SK-N-MC (cell line): ENCODE data around the gene TSPAN2.
A peak's percentile ranks its signal among the peaks of the same experiment; 100 is the strongest.

ENCODE experiments used
- DNase-seq: peaks from one replicate; pipeline ENCODE4 v3.0.0-alpha.2; 2011; ENCODE audit warnings: low read depth, low spot score
- H3K27ac ChIP-seq: fragments of 200-600 bp; sonication (generic); 2 replicates; pipeline ENCODE4 v1.5.1; 2016; ENCODE audit warnings: mixed run types
- H3K36me3 ChIP-seq: fragments of 200-600 bp; sonication (generic); 2 replicates; pipeline ENCODE4 v1.6.1; 2017; ENCODE audit warnings: antibody characterized with exemption, low read length, mixed read lengths; ENCODE audit not compliant: insufficient read depth
- H3K4me3 ChIP-seq: fragments of 200-600 bp; sonication (generic); 2 replicates; pipeline ENCODE4 v1.5.1; 2016
- H3K9ac ChIP-seq: fragments of 200-600 bp; sonication (generic); 2 replicates; pipeline ENCODE4 v1.8.0; 2017; ENCODE audit warnings: mixed run types, mixed read lengths; ENCODE audit not compliant: insufficient read length
- H3K9me3 ChIP-seq: fragments of 200-600 bp; sonication (generic); 2 replicates; pipeline ENCODE4 v1.6.1; 2017; ENCODE audit warnings: low read depth, mild to moderate bottlenecking, antibody characterized with exemption, low read length, moderate library complexity, mixed read lengths
- EZH2 ChIP-seq: fragments of 200-600 bp; sonication (generic); IDR thresholded peaks from one replicate; pipeline ENCODE4 v1.6.1; 2017; ENCODE audit warnings: antibody characterized with exemption
- FOXP2 ChIP-seq: optimal IDR thresholded peaks from 2 replicates; pipeline ENCODE3; 2011; ENCODE audit warnings: mild to moderate bottlenecking, moderate library complexity; ENCODE audit not compliant: insufficient read depth; ENCODE audit errors: extremely low read length, control extremely low read depth
- POLR2AphosphoS5 ChIP-seq: IDR thresholded peaks from 2 replicates; pipeline ENCODE4 v1.6.1; 2012; ENCODE audit warnings: mild to moderate bottlenecking, low read depth, low read length, borderline replicate concordance

Gene TSPAN2

GRCh38 chr1:115089420-115090185, at the start of gene TSPAN2:
Gene TSPAN2, minus strand, starts transcription at chr1:115089503. Its CDS starts 71 bp downstream, at chr1:115089432.
- Histone ChIP-seq H3K9ac (peak within 1 kb of the TSS; percentile 72), H3K27ac (no peak within 1 kb of the TSS), H3K4me3 (peak within 1 kb of the TSS; percentile 82), H3K9me3 (no peaks in the 10 kb centered on the region), H3K36me3 (no peaks in the 10 kb centered on the region)
- no peak for DNase-seq
- no peak for TF ChIP-seq FOXP2
- TF ChIP-seq EZH2: no peak
- TF ChIP-seq POLR2AphosphoS5: no peak

DNA sequence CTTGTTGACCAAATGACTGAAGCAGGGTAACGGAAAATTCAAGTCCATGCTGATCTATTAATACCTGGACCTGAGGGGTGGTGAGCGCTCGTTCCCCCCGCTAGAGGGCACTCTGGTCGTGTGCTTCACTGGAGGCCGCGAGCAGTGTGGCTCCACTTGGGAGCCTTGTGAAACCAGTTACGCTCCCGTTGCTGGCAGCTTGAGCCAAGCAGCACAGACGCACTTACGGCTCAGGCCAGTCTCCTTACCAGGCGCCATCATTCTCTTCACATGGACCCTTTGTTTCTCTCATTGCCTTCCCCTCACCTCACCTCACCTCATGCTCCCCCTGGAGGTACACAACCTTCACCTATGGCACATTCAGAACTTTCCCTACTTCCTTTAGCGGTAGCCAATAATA, 49.7 kb upstream of the TSPAN2 start:
- Histone ChIP-seq H3K36me3 (no peaks in the 10 kb centered on the region), H3K9ac (no peak overlapping the region), H3K27ac (no peak overlapping the region), H3K4me3 (0 out of 2 replicates have a peak overlapping the region, but pooled peaks have one; percentile 21), H3K9me3 (no peaks in the 10 kb centered on the region)
- DNase-seq: peak; percentile 48
- TF ChIP-seq EZH2 (no peak), POLR2AphosphoS5 (no peak), FOXP2 (no peak)

DNA sequence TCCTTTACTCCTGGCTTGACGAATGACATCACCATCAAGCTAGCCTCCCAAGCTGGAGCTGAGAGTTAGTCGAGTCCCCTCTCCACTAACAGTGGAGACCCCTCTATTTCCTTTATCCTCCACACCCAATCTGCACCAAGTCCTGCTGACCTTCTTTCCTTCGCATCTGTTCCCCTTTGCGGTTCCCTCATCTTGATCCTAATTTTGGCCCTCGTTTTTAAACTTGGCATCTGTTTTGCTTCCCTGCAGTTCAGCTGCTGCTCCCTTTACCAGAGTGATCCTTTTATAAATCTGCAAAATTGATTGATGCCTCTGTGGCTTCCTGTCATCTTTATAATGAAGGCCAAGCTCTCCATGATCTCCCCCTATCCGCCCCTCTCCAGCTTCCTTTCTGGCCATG, 49.0 kb upstream of the TSPAN2 start:
- DNase-seq: no peak
- TF ChIP-seq EZH2 (no peak), FOXP2 (no peak), POLR2AphosphoS5 (no peak)
- Histone ChIP-seq H3K27ac (no peak overlapping the region), H3K36me3 (no peaks in the 10 kb centered on the region), H3K4me3 (no peak overlapping the region), H3K9me3 (no peaks in the 10 kb centered on the region), H3K9ac (no peak overlapping the region)

- no peaks in the 10 kb centered on the region for H3K9me3 ChIP-seq
- TF ChIP-seq FOXP2 (no peak), EZH2 (no peak), POLR2AphosphoS5 (no peak)
- H3K27ac ChIP-seq: no peak overlapping the region
- no peak for DNase-seq
- no peak overlapping the region for H3K9ac ChIP-seq
- H3K36me3 ChIP-seq: no peaks in the 10 kb centered on the region
- H3K4me3 ChIP-seq: no peak overlapping the region
Observed at GRCh38 chr1:115137191-115137590, 47.9 kb upstream of the TSPAN2 start.

DNA sequence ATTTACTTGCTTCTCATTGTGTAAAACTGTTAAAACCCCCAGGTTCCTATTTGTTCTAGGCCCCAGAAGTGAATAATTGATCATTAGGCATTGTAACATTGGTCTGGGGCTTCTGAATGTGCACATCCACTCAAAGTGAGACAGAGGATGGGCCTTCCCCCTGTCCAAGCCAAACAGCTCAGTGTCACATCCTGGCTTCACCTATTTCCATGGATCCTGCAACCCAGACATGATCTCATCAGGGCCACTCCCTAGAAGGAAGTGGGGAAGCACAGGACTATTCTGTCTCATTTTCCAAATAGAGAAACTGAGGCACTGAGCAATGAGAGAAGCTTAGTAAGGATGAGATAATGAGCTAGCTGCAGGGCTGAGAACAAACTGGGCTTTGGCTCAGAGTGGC, 47.4 kb upstream of the TSPAN2 start:
- no peak overlapping the region for H3K4me3 ChIP-seq
- no peaks in the 10 kb centered on the region for H3K36me3 ChIP-seq
- H3K9me3 ChIP-seq: no peaks in the 10 kb centered on the region
- DNase-seq: no peak
- H3K9ac ChIP-seq: no peak overlapping the region
- H3K27ac ChIP-seq: no peak overlapping the region
- TF ChIP-seq EZH2 (no peak), FOXP2 (no peak), POLR2AphosphoS5 (no peak)

- Histone ChIP-seq H3K9ac (no peak overlapping the region), H3K27ac (no peak overlapping the region), H3K36me3 (no peaks in the 10 kb centered on the region), H3K4me3 (no peak overlapping the region), H3K9me3 (no peaks in the 10 kb centered on the region)
- TF ChIP-seq POLR2AphosphoS5 (no peak), EZH2 (no peak), FOXP2 (no peak)
- no peak for DNase-seq
Observed at GRCh38 chr1:115136106-115136505, 46.8 kb upstream of the TSPAN2 start.

DNA sequence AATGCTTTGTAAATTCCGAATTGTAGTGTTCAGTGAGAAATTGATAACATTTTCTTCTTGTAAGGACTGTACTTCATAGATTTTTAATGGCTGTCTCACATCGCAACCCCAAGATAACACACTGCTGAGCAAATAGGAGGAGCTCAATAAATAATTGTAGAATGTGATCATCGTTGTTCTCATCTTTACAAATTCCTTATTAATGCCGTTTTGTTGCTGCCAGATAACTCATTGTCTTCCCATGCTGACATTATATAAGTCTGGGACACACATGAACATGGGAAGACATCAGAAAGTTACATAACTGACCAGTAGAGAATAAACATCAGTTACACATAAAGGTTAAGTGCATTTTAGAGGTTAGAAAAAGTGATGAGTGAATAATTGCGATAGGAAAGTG, 46.4 kb upstream of the TSPAN2 start:
- no peak overlapping the region for H3K4me3 ChIP-seq
- H3K9me3 ChIP-seq: no peaks in the 10 kb centered on the region
- TF ChIP-seq POLR2AphosphoS5 (no peak), EZH2 (no peak), FOXP2 (no peak)
- DNase-seq: no peak
- H3K36me3 ChIP-seq: no peaks in the 10 kb centered on the region
- no peak overlapping the region for H3K27ac ChIP-seq
- H3K9ac ChIP-seq: no peak overlapping the region

DNA sequence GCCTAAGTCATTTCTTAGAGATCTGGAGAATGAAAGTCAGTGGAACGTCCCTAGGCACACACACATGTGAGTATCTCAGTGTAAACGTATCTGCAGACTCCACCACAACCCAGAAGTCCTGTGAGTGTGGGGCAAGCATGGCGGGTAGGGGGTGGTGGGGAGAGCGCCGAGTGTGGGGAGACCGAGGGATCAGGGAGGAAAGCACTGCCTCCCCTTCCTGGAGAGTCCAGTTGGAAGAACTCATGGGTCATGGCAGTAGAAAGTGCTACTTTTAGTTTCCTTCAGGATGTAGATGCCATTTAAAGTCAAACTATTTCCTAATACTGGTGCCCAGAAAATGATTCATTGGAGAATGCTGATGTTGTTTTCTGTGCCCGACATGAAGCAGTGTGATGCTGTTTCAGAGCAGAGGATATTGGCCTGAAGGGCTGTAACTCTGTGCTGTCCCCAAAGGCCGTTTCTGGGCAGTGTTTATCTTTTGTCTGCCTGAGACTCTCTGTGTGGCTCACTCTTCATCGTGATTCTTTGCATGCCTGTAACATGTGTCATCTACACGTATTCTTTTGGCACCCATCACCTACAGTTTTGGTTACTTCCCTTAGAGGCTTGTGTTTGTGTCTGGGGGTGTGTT, 45.7 kb upstream of the TSPAN2 start:
- H3K9ac ChIP-seq: no peak overlapping the region
- no peak for TF ChIP-seq POLR2AphosphoS5
- TF ChIP-seq FOXP2: no peak
- no peak for TF ChIP-seq EZH2
- no peaks in the 10 kb centered on the region for H3K36me3 ChIP-seq
- DNase-seq: no peak
- H3K4me3 ChIP-seq: no peak overlapping the region
- no peaks in the 10 kb centered on the region for H3K9me3 ChIP-seq
- H3K27ac ChIP-seq: no peak overlapping the region
